ENCODE measurements around the gene RAB15.

GRCh38 chr14:64960762-64961276, 11.3 kb downstream of the RAB15 start:
- TF ChIP-seq EZH2phosphoT487 (IDR thresholded peaks at IDR 0.05; ENCODE audit: low read depth, severe bottlenecking, unreplicated experiment), result no peak
- no peak for TF ChIP-seq CTCF (IDR thresholded peaks at IDR 0.05; ENCODE audit: poor library complexity)
- no peak for TF ChIP-seq EZH2 (IDR thresholded peaks at IDR 0.05; ENCODE audit: borderline replicate concordance)

All from hepatocyte (in vitro differentiated cells).